ENCODE results near the gene GLS2.
A peak's percentile ranks its signal among the peaks of the same experiment; 100 is the strongest.
"Not testable (repeated sequence)": the region's sequence is repeated elsewhere in the genome, so short reads cannot be mapped to it uniquely, and the experiment has no call there.

Gene GLS2

DNA sequence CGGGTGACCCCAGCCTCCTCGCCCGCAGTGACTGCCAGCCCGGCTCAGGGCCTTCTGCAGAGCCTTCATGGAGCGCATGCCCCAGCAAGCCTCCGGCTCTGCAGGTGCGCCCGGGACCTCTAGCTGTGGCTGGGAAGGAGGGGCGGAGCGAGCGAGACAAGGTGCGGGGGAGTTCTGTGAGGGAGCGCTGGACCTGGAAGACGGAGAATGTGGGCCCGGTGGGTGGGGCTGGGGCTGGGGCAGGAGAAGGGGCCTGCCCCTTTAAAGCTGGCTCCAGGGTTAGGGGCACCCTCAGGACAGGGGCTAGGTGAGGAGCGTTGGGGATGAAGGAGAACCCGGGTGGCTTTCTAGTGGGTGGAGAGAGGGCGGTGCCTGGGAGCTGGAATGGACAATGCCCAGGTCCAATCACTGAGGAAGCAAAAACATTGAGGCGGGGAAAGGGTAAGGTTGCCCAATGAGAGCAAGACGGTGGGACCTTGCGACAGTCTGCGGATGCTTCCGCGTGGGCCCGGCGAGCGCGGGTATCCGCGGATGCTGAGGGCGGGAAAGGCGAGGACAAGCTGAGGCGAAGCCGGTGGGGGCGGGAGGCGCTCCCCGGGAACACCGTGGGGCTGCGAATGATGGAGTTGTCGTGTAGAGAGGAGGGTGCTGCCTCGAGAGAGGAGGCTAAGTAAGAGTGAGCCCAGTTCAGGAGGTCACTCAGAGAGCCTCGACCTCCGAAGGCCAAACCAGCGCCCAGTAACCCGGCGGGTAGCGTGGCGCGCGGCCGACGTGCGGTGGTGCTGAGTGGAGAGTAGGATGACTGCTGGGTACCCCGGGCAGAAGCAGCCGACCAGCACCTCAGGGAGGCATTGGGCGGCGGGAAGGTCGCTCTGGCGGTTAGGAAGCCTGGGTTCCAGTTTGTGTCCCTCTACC lies at the start of gene GLS2:
TSS of gene GLS2 (minus strand) at position 121 of the 915 bp plus-strand sequence. CDS start at position 78, 43 bp downstream.
- FAIRE-seq (peak; percentile 81), DNase-seq (ENCODE audit: extremely low spot score, insufficient read length, low read depth) (peak; percentile 76)

DNA sequence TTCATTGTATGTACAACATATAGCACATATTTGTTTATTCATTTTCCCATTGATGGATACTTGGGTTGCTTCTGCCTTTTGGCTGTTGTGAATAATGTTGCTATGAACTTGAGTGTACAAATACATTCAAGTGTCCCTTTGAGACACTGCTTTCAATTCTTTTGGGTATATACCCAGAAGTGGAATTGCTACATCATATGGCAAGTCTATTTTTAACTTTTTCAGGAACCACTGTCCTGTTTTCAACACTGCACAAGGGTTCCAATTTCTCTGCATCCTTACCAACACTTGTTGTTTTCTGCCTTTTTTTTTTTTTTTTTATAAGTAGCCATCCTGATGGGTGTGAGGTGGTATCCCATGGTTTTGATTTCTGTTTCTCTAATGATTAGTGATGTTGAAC lies 49.6 kb upstream of the GLS2 start:
- DNase-seq (ENCODE audit: extremely low spot score, insufficient read length, low read depth) (no peak), FAIRE-seq (no peak)

DNA sequence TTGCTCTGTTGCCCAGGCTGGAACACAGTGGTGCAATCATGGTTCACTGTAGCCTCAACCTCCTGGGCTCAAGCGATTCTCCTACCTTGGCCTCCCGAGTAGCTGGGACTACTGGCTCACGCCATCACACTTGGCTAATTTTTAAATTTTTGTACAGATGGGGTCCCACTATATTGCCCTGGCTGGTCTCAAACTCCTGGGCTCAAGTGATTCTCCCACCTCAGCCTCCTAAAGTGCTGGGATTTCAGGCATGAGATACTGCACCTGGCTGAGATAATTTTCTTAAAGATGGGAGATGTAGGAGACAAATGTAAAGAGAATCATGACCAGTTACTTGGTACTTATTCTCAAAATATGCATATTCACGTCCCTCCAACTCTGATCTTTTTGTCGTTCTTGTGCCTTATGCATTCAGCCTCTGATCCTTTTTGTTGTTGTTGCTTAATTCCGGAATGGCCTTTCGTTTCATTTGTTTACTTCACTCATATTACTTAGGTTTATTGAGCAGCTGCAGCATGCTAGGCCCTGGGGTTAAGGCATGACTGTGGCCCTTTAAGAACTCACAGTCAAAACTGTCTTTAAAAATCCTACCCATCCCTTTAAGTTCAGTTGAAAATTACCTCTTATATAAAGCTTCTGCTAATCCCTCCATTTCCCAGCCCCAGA lies 42.6 kb upstream of the GLS2 start:
- FAIRE-seq (no peak), DNase-seq (ENCODE audit: extremely low spot score, insufficient read length, low read depth) (no peak)

DNA sequence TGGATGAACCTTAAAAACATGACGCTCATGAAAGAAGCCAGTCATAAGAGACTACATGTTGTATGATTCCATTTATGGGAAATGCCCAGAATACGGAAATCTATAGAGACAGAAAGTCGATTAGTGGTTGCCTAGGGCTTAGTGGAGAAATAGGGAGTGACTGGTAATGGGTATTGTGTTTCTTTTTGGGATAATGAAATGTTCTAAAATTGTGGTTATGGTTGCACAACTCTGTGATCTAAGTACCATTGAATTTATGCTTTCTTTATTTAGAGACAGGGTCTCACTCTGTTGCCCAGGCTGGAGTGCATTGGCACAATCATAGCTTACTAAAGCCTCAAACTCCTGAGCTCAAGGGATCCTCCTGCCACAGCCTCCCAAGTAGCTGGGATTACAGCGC lies 41.7 kb upstream of the GLS2 start:
- DNase-seq (ENCODE audit: extremely low spot score, insufficient read length, low read depth) (no peak), FAIRE-seq (no peak)

DNA sequence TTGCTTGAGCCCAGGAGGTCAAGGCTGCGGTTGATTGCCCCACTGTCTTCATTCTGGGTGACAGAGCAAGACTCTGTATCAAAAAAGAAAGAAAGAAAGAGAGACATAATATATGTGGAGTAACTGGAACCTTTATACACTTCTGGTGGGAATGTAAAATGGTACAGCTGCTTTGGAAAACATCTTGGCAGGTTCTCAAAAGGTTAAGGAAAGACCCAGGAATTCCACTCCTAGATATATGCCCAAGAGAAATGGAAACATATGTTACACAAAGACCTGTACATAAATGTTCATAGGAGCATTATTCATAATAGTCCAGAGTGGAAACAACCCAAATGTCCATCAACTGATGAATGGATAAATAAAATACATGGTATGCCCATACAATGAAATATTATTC lies 40.9 kb upstream of the GLS2 start:
- FAIRE-seq (no peak), DNase-seq (ENCODE audit: extremely low spot score, insufficient read length, low read depth) (no peak)

DNA sequence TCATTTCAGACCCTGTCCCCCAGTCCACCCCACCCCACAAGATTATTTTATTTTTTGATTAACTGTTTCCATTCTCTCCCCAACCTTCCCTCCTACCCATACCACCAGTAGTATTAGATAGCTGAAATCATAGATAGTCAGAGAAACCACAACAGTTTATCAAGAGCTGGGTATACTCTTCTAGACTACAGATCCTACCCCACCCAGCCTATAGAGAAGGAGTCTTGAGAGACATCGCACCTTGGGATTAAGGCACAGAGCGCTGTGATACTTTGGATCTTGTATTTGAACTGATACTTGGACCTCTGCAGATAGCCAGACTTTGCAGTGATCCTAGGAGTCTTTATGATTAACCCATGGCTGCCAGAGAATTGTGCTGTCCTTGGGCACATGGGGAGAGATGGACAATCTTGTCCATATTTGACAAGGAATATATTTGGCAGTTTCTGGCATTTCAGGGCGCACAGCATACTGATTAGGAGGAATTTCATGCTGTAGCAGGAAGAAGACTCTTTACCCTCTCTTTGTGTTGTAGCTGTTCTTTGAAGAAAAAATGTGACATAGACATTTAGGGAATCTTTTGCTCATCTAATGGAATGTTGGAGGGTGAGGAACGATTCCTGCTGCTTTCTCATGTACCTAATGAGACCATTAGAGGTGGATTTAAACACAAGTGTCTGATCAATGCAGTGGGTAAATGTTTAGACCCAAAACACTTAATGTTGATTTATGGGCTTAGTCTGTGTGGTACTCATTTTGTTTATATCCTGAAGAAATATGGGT lies 34.6 kb upstream of the GLS2 start:
- DNase-seq (ENCODE audit: extremely low spot score, insufficient read length, low read depth) (no peak), FAIRE-seq (no peak)

DNA sequence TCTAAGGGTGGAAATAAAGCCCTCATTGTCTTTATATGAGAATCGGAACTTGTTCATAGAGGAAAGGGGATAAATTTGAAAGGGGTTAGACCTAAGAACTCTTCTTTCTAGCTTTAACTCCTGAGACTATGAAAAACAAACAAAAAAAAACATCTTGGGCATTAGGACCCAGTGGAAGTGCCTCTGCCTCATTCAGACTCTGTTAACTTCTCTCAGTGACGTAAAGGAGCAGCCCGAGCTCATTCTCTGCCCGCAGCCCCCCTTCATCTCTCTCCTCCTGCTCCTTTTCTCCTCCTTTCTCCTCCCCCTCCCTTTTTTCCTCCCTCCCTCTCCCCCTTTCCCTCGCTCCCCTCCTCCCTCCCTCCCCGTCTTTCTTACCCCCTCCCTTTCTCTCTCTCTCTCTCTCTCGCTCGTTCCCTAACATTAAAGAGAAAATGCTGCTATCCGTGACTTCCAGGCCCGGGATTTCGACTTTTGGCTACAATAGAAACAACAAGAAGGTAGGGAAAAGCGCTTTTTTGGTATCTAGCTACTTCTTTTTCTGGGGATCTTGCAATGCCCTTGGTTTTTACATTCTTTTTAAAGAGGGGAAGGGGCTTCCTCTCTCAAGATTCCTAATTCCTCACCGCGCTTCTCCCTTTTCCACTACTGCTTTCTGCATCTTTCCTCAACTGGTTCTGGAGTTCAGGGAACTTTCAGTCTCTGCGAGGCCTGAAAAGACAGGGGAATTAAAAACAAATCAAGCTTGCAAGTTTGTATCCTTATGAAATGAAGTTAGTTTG lies 33.8 kb upstream of the GLS2 start, which contains the start of gene RBMS2:
TSS of gene RBMS2 (plus strand) at position 231 of the 782 bp plus-strand sequence. CDS start at position 435, 204 bp downstream.
- DNase-seq (ENCODE audit: extremely low spot score, insufficient read length, low read depth) (no peak), FAIRE-seq (peak; percentile 76)

DNA sequence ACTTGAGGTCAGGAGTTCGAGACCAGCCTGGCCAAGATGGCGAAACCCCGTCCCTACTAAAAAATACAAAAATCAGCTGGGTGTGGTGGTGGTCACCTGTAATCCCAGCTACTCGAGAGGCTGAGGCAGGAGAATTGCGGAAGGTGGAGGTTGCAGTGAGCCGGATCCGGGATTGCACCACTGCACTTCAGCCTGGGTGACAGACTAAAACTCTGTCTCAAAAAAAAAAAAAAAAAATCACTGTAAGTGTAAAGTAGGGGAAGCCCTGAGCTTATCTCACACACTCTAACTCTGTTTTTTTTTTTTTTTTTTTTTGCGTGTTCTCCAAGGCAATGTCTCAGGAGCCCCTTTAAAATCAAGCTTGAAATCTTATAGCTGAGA lies 33.2 kb upstream of the GLS2 start:
- DNase-seq (ENCODE audit: extremely low spot score, insufficient read length, low read depth) (no peak), FAIRE-seq (no peak)

DNA sequence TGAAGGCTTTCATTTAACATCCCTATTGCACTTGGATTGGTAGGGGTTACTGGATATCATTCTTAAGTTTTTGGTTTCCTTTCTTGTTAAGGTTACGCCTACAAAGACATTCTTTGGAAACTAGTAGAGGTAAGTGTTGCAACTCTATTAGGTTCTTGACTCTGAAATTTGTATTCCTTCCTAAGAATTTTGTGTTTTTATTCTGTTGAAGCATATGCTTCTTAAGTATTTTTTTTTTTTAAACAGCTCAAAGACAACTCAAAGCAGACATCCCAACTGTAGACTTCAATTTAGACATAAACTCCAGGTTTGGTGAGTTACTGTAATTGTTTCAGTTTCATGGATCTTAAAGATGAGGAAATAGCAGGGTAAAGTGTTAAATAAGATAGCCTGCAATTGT lies 32.5 kb upstream of the GLS2 start:
- DNase-seq (ENCODE audit: extremely low spot score, insufficient read length, low read depth) (no peak), FAIRE-seq (no peak)

DNA sequence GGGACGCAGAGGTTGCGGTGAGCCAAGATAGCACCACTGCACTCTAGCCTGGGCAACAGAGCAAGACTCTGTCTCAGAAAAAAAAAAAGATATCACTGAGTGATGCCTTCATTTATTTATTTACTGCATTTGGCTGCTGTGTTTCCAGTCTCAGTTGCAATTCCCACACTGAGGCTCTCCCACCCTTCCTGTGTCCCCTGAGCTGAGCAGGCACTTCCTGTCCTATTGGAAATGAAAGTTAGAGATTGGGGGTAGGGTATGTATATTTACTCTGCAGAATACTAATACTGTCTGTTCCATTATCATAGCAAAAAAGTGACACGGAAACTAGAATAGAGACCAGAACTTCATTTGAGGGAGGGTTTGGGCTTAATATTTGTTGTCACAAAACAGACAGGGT lies 32.1 kb upstream of the GLS2 start:
- FAIRE-seq (no peak), DNase-seq (ENCODE audit: extremely low spot score, insufficient read length, low read depth) (no peak)

DNA sequence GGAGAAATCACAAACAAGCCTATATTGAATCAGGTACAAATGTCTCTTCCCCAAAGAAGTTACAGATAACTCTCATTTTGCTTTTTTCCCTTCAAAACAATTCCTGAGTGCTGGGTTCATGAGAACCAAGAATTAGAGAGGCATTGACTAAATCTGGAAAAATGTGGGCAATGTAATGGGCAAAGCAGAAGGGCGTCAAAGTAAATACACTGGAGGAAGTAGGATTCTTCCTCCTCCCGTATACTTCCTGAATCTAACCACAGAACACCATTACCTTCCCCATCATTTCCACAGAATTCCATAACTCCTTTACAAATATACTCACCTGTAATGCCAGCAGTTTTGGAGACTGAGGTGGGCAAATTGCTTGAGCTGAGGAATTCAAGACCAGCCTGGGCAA lies 30.6 kb upstream of the GLS2 start:
- DNase-seq (ENCODE audit: extremely low spot score, insufficient read length, low read depth) = no peak
- no peak for FAIRE-seq

DNA sequence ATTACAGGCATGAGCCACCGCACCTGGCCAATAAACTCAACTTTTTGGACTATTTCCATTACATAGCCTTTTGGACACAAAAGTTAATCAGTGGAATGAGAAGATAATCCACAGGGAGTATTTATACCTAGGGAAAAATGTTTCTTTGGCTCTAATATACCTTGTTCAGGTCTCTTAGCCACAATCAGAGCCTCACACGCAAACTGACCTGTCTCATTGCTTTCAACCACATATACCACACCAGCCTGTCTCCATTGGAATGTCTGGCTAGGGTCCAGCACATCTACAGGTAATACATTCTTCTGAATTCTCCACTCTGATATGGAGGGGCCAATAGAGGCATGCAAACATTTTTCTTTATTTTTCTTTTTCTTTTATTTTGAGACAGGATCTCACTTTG lies 29.9 kb upstream of the GLS2 start:
- no peak for DNase-seq (ENCODE audit: extremely low spot score, insufficient read length, low read depth)
- no peak for FAIRE-seq

DNA sequence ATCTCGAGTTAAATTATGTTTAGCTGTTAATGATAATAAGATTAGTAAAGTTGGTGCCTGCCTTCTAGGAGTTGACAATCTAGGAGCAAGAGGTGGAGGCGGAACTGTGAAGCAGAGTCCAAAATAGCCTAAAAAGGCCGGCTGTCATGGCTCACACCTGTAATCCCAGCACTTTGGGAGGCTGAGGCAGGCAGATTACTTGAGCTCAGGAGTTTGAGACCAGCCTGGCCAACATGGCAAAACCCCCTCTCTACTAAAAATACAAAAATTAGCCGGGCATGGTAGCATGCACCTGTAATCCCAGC lies 26.0 kb upstream of the GLS2 start:
- not testable (repeated sequence) for FAIRE-seq; DNase-seq (ENCODE audit: extremely low spot score, insufficient read length, low read depth)

DNA sequence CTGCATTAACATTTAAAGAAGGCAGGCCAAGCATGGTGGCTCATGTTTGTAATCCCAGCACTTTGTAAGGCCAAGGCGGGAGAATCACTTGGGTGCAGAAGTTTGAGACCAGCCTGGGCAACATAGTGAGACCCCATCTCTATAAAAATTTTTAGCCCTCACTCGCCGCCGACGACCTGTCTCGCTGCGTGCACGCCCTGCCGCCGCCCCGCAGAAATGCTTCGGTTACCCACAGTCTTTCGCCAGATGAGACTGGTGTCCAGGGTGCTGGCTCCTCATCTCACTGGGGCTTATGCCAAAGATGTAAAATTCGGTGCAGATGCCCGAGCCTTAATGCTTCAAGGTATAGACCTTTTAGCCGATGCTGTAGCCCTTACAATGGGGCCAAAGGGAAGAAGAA lies 22.8 kb upstream of the GLS2 start:
- FAIRE-seq = no peak
- DNase-seq (ENCODE audit: extremely low spot score, insufficient read length, low read depth) = no peak

DNA sequence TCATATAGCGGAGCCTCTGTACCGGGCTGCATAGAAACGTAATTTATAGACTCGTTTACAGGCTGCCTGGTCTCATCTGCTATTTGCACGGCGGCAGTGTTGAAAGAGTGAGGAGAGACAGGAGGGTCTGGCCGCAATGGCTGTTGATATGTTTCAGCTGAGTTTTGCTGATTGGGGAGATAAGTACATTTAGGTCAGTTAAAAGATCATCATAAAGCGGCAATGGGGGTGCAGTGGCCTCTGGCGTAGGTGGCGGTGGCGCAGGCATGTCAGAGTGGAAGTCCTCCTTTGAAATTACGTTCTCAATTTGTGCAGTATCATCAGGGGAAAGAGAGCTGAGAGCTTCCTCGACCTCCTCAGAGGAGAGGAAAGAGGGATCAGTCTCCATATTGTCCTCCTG lies 11.9 kb upstream of the GLS2 start:
- not testable (repeated sequence) for DNase-seq (ENCODE audit: extremely low spot score, insufficient read length, low read depth); FAIRE-seq

DNA sequence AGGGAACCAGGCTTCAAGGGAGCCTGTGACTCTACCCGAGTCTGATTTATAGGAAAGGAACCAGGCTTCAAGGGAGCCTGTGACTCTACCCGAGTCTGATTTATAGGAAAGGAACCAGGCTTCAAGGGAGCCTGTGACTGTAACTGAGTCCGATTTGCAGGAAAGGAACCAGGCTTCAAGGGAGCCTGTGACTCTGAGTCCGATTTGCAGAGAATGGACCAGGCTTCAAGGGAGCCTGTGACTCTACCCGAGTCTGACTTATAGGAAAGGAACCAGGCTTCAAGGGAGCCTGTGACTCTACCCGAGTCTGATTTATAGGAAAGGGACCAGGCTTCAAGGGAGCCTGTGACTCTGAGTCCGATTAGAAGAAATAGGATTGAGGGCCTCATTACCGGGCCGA lies 11.5 kb upstream of the GLS2 start:
- DNase-seq (ENCODE audit: extremely low spot score, insufficient read length, low read depth); FAIRE-seq: not testable (repeated sequence)

DNA sequence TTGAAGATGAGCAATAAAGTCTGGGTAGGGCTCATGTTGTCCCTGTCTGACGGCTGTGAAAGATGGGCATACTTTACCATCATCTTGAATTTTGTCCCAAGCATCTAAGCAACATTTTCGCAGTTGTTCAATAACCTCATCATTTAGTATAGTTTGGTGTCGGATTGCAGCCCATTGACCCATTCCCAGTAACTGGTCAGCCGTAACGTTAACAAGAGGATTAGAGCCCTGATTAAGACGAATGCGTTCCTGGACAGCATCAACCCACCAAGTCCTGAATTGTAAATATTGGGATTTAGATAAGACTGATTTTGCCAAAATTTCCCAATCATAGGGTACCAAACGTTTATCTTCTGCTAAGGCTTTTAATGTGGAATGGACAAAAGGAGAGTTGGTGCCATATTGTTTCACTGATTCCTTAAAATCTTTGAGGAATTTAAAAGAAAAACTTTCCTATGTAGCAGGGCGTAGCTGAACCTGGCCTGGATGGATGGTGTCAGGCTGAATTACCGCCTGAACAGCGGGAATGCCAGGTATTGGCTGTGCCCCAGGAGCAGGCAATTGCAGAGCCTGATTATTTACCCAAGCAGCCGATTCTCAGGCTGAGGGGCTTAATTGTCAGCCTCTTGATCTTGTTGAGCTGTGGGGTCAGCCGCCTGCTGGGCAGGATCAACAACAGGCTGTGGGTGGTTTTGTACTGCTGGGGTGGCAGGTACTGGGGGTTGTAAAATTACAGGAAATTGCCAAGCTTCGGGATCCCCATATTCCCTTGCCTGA lies 10.4 kb upstream of the GLS2 start:
- not testable (repeated sequence) for DNase-seq (ENCODE audit: extremely low spot score, insufficient read length, low read depth); FAIRE-seq

DNA sequence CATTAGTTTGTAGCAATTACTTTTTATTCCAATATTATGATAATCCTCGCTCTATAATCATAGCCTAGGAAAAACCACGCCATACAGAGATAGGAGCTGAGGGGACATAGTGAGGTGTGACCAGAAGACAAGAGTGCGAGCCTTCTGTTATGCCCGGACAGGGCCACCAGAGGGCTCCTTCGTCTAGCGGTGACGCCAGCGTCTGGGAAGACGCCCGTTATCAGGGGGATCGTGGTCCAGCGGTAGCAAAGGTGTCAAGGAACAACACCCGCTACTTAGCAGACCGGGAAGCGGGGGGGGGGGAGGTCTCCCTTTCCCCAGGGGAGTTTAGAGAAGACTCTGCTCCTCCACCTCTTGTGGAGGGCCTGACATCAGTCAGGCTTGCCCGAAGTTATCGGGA lies 8.7 kb upstream of the GLS2 start:
- FAIRE-seq; DNase-seq (ENCODE audit: extremely low spot score, insufficient read length, low read depth): not testable (repeated sequence)

DNA sequence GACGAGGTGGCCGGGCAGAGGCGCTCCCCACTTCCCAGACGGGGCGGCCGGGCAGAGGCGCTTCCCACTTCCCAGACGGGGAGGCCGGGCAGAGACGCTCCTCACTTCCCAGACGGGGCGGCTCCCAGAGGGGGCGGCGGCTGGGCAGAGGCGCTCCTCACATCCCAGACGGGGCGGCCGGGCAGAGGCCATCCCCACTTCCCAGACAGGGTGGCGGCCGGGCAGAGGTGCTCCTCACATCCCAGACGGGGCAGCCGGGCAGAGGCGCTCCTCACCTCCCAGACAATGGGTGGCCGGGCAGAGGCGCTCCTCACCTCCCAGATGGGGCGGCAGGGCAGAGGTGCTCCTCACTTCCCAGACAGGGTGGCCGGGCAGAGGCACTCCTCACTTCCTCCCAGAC lies 6.5 kb upstream of the GLS2 start:
- not testable (repeated sequence) for DNase-seq (ENCODE audit: extremely low spot score, insufficient read length, low read depth); FAIRE-seq
